Mesothelial cell of epicardium (in vitro differentiated cells): ENCODE measurements around the gene EPG5. TPM values are rescaled to one million over a fixed set of nuclear protein-coding genes. Genes with fewer than 3 reads are reported as not detected.

Experiments
- DNase-seq, 2 experiments: peaks; one replicate each; pipeline ENCODE4 v3.0.0; 2021; ENCODE audit warnings: low spot score in 2 of 2; ENCODE audit not compliant: unreplicated experiment in 2 of 2
- H3K27ac Mint-ChIP-seq: 2 replicates; pipeline ENCODE4 v1.8.0; 2021; ENCODE audit warnings: mixed read lengths
- H3K27me3 Mint-ChIP-seq: 2 replicates; pipeline ENCODE4 v1.8.0; 2021; ENCODE audit warnings: low read depth, mixed read lengths
- H3K36me3 Mint-ChIP-seq: 2 replicates; pipeline ENCODE4 v1.8.0; 2021; ENCODE audit warnings: mixed read lengths
- H3K4me1 Mint-ChIP-seq: 2 replicates; pipeline ENCODE4 v1.8.0; 2021; ENCODE audit warnings: mixed read lengths
- H3K4me3 Mint-ChIP-seq: 2 replicates; pipeline ENCODE4 v1.8.0; 2021; ENCODE audit warnings: mild to moderate bottlenecking, moderate library complexity, mixed read lengths
- H3K9me3 Mint-ChIP-seq: 2 replicates; pipeline ENCODE4 v1.8.0; 2021; ENCODE audit warnings: mixed read lengths
- CTCF ChIP-seq: fragments of 200-600 bp; sonication (generic); IDR thresholded peaks from one replicate; pipeline ENCODE4 v1.5.0; 2021; ENCODE audit warnings: antibody characterized with exemption; ENCODE audit not compliant: unreplicated experiment
- total RNA-seq: library from RNA; stranded (reverse); gene quantifications from 3 replicates; pipeline ENCODE4 v1.2.1, GENCODE V29; 2021

The EPG5 gene
- total RNA-seq, 1 donor from 2014 or later: 39.3 TPM

- Mint-ChIP-seq H3K4me1 (no peaks in the 10 kb centered on the region), H3K9me3 (peaks cover 6% of the 10 kb centered on the region)
Measured at GRCh38 chr18:46008531-46008930, 41.4 kb upstream of the EPG5 start.

GRCh38 chr18:46007165-46007564 lies 40.0 kb upstream of the EPG5 start:
- no peak overlapping the region for H3K4me3 Mint-ChIP-seq
- H3K9me3 Mint-ChIP-seq: peaks cover 14% of the 10 kb centered on the region

More at GRCh38 chr18:46008531-46008930, 41.4 kb upstream of the EPG5 start:
- Mint-ChIP-seq H3K27me3 (no peaks in the 10 kb centered on the region), H3K27ac (no peak overlapping the region), H3K36me3 (peaks cover 21% of the 10 kb centered on the region), H3K4me3 (no peak overlapping the region)
- TF ChIP-seq CTCF: no peak
- DNase-seq: no peak

GRCh38 chr18:46002934-46003333 lies 35.8 kb upstream of the EPG5 start:
- peaks cover 31% of the 10 kb centered on the region for H3K36me3 Mint-ChIP-seq
- H3K27me3 Mint-ChIP-seq: no peaks in the 10 kb centered on the region
- peaks cover 24% of the 10 kb centered on the region for H3K9me3 Mint-ChIP-seq

More at GRCh38 chr18:46007165-46007564, 40.0 kb upstream of the EPG5 start:
- no peaks in the 10 kb centered on the region for H3K4me1 Mint-ChIP-seq
- no peaks in the 10 kb centered on the region for H3K27me3 Mint-ChIP-seq
- no peak for TF ChIP-seq CTCF
- no peak for DNase-seq
- H3K27ac Mint-ChIP-seq: no peak overlapping the region
- H3K36me3 Mint-ChIP-seq: peaks cover 29% of the 10 kb centered on the region

GRCh38 chr18:46001892-46002291 lies 34.8 kb upstream of the EPG5 start:
- no peaks in the 10 kb centered on the region for H3K4me1 Mint-ChIP-seq
- TF ChIP-seq CTCF: no peak
- H3K4me3 Mint-ChIP-seq: no peak overlapping the region
- H3K36me3 Mint-ChIP-seq: peaks cover 28% of the 10 kb centered on the region
- no peak overlapping the region for H3K27ac Mint-ChIP-seq
- DNase-seq: no peak
- H3K27me3 Mint-ChIP-seq: no peaks in the 10 kb centered on the region
- peaks cover 24% of the 10 kb centered on the region for H3K9me3 Mint-ChIP-seq

More at GRCh38 chr18:46002934-46003333, 35.8 kb upstream of the EPG5 start:
- H3K4me3 Mint-ChIP-seq: no peak overlapping the region
- no peak for DNase-seq
- TF ChIP-seq CTCF: no peak
- H3K27ac Mint-ChIP-seq: no peak overlapping the region
- no peaks in the 10 kb centered on the region for H3K4me1 Mint-ChIP-seq

- H3K27me3 Mint-ChIP-seq: no peaks in the 10 kb centered on the region
- peaks cover 24% of the 10 kb centered on the region for H3K9me3 Mint-ChIP-seq
- no peak for DNase-seq
- H3K36me3 Mint-ChIP-seq: peaks cover 28% of the 10 kb centered on the region
- H3K4me3 Mint-ChIP-seq: no peak overlapping the region
- no peak for TF ChIP-seq CTCF
- no peak overlapping the region for H3K27ac Mint-ChIP-seq
- H3K4me1 Mint-ChIP-seq: no peaks in the 10 kb centered on the region
Measured at GRCh38 chr18:46001074-46001473, 33.9 kb upstream of the EPG5 start.

- no peak for TF ChIP-seq CTCF
- Mint-ChIP-seq H3K9me3 (peaks cover 19% of the 10 kb centered on the region), H3K36me3 (peaks cover 22% of the 10 kb centered on the region), H3K27me3 (no peaks in the 10 kb centered on the region), H3K4me1 (no peaks in the 10 kb centered on the region), H3K27ac (no peak overlapping the region), H3K4me3 (no peak overlapping the region)
- no peak for DNase-seq
Measured at GRCh38 chr18:45999536-45999935, 32.4 kb upstream of the EPG5 start.
